ENCODE data around the gene HLA-A. TPM values are rescaled to one million over a fixed set of nuclear protein-coding genes. Genes with fewer than 3 reads are reported as not detected.

Gene HLA-A
- total and polyA plus RNA-seq, 9 of the 15 experiments (the other 6 are each of a cell fraction or from before 2014, with no cell fraction given) = 0.46 to 3.3 TPM; not detected in 7

- no peak for TF ChIP-seq MNT (conservative IDR thresholded peaks at IDR 0.05)
- no peak for TF ChIP-seq RUNX1 (IDR thresholded peaks at IDR 0.05; ENCODE audit: low read depth)
- TF ChIP-seq CTCF (IDR thresholded peaks at IDR 0.05 in 2 of 3, conservative IDR thresholded peaks at IDR 0.05 in 1 of 3; ENCODE audit: insufficient read depth in 2 of 3, low read depth in 1 of 3, low read length in 3 of 3) = 0 out of 6 replicates have a peak, but pooled peaks of 1 of the 3 experiments have one; percentile 12
- no peak for TF ChIP-seq ZKSCAN1 (IDR thresholded peaks at IDR 0.05; ENCODE audit: low read depth, low read length)
- TF ChIP-seq ZBTB5 (IDR thresholded peaks at IDR 0.05) = no peak
- TF ChIP-seq RB1 (IDR thresholded peaks at IDR 0.05; ENCODE audit: low read depth) = 0 out of 2 replicates have a peak, but pooled peaks have one; percentile 19
- TF ChIP-seq CREB3 (tag; conservative IDR thresholded peaks at IDR 0.05; ENCODE audit: low read depth) = no peak
- TF ChIP-seq HCFC1 (IDR thresholded peaks at IDR 0.05; ENCODE audit: low read depth, low read length) = no peak
- TF ChIP-seq GABPB2 (CRISPR knock-in tag; conservative IDR thresholded peaks at IDR 0.05) = no peak
- no peak for TF ChIP-seq RERE (CRISPR knock-in tag; IDR thresholded peaks at IDR 0.05; ENCODE audit: borderline replicate concordance)
Observed at GRCh38 chr6:29965563-29965872, 23.2 kb downstream of the HLA-A start (continued).
